Transverse colon (tissue), 3 donors: Measurements from ENCODE around the gene RPGRIP1L.

Experiments used
- CTCF ChIP-seq, 5 experiments: fragments of 200-600 bp in 3 of 5; fragments of 450-650 bp in 2 of 5; sonication (generic) in 3 of 5; IDR thresholded peaks; 1 replicate in 2 of 5; 2 replicates in 3 of 5; pipeline ENCODE4 v1.5.1; 2016 to 2017; ENCODE audit warnings: antibody characterized with exemption in 5 of 5, inconsistent platforms in 3 of 5, mild to moderate bottlenecking in 2 of 5, moderate library complexity in 1 of 5
- POLR2A ChIP-seq: fragments of 450-650 bp; IDR thresholded peaks from one replicate; pipeline ENCODE4 v1.6.1; 2016; ENCODE audit warnings: antibody characterized with exemption, mild to moderate bottlenecking, moderate library complexity

GRCh38 chr16:53608094-53608493 lies 95.6 kb downstream of the RPGRIP1L start:
- TF ChIP-seq CTCF (IDR thresholded peaks at IDR 0.05), result no peak
- TF ChIP-seq POLR2A, result no peak
